Astrocyte of the spinal cord (primary cell): ENCODE data around the gene MED10.

Experiments used
- DNase-seq: peaks from one replicate; pipeline ENCODE4 v3.0.0; 2011; ENCODE audit warnings: low read depth, low spot score
- H3K4me3 ChIP-seq: 2 replicates; pipeline ENCODE4 v1.5.1; 2011; ENCODE audit warnings: low read depth, mild to moderate bottlenecking, low read length, moderate library complexity
- CTCF ChIP-seq: IDR thresholded peaks from 2 replicates; pipeline ENCODE4 v1.5.1; 2012; ENCODE audit warnings: low read depth, mild to moderate bottlenecking, low read length, inconsistent platforms
- in situ Hi-C: cut with HindIII; loops from 2 replicates; pipeline ENCODE4 v1.10.0; 2017; ENCODE audit warnings: low sequenced_read_pairs

The MED10 gene

GRCh38 chr5:6401410-6401809 is 23.1 kb upstream of the MED10 start:
- no peak overlapping the region for H3K4me3 ChIP-seq
- no peak for DNase-seq
- no peak for TF ChIP-seq CTCF
- in situ Hi-C loops: no loop called here

GRCh38 chr5:6399980-6400910 is 21.9 kb upstream of the MED10 start:
- peak; percentile 29 for DNase-seq
- in situ Hi-C loops: no loop called here
- H3K4me3 ChIP-seq: no peak overlapping the region
- no peak for TF ChIP-seq CTCF

- no peak for TF ChIP-seq CTCF
- no peak for DNase-seq
- in situ Hi-C loops: no loop called here
- no peak overlapping the region for H3K4me3 ChIP-seq
These were observed 20.4 kb upstream of the MED10 start for GRCh38 chr5:6398570-6399230.

- DNase-seq: no peak
- H3K4me3 ChIP-seq: no peak overlapping the region
- no peak for TF ChIP-seq CTCF
- in situ Hi-C loops: no loop called here
These were observed 19.4 kb upstream of the MED10 start for GRCh38 chr5:6397536-6398269.

GRCh38 chr5:6396836-6397535 is 18.6 kb upstream of the MED10 start:
- DNase-seq: no peak
- in situ Hi-C loops: no loop called here
- no peak for TF ChIP-seq CTCF
- no peak overlapping the region for H3K4me3 ChIP-seq

- H3K4me3 ChIP-seq: no peak overlapping the region
- DNase-seq: no peak
- no peak for TF ChIP-seq CTCF
- in situ Hi-C loops: no loop called here
These were observed 17.7 kb upstream of the MED10 start for GRCh38 chr5:6396043-6396442.
